ENCODE measurements around the gene CISTR.
"Not testable (repeated sequence)": the region's sequence is repeated elsewhere in the genome, so short reads cannot be mapped to it uniquely, and the experiment has no call there.

The CISTR gene

DNA sequence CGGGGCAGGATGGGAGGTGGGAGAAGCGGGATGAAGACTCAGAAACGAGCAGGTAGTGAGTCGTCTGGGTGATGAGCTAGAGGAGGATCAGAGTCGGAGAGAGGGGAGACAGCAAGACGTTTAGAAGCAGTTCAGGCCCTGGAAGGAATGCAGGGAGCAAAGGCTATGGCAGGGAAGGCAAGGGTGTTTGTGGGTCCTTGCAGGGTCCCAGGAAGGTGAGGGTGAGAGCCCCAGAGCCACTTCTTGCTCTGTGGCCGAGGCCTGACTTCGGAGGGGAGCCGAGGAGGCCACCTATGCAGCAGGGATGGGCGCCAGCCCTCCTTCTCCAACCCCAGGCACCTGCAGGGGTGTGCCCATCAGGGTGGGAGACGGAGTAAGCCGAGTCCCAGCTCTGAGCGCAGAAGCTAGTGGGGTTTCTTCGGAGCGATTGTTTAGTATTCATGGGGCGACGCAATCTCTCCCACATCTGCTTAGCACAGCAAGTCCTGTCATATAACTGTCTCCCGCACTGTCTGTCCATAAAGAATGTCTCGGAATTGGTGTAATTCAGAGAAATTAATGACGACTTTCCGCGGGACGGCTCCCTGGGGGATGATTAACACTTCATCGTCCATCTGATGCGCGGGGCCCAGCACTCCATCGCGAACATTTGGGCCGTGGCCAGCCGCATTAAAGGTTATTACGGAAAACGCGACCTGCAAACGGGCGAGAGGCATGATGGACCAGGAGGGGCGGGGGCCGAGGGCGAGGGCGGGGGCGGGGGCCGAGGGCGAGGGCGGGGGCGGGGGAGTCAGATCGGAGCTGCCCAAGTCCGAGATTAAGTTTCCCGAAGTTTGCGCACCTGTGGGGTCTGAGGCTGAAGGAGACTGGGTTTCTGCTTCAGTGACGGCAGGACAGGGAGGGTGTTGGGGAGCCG is 12.3 kb downstream of the CISTR start:
- no peak for DNase-seq

GRCh38 chr12:53738406-53739213 is 13.2 kb downstream of the CISTR start:
- peak; percentile 12 to 47 for DNase-seq

GRCh38 chr12:53737951-53738405 is 13.8 kb downstream of the CISTR start:
- DNase-seq: no peak

GRCh38 chr12:53737093-53737808 is 14.5 kb downstream of the CISTR start:
- no peak for DNase-seq

- no peak for DNase-seq
Measured at GRCh38 chr12:53736592-53736991, 15.2 kb downstream of the CISTR start.

DNA sequence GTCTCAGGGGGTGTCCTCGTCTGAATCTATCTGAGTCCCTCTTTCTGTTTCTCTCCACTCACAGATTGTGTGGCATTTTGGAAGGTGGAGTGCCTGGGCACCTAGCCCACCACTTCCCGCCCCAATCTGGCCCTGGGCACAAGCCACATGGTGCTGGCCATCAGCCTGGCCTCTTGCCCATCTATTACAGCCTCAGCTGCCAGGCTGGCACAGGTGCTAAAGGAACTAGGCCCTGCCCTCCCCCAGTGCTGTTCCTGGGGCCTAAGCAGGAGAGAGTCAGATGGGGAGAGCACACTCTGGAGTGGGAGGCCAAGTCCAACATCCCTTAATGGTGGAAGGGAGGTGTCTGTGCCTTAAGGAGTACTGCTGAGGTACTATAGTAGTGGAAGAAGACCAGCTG is 16.2 kb downstream of the CISTR start:
- no peak for DNase-seq

DNA sequence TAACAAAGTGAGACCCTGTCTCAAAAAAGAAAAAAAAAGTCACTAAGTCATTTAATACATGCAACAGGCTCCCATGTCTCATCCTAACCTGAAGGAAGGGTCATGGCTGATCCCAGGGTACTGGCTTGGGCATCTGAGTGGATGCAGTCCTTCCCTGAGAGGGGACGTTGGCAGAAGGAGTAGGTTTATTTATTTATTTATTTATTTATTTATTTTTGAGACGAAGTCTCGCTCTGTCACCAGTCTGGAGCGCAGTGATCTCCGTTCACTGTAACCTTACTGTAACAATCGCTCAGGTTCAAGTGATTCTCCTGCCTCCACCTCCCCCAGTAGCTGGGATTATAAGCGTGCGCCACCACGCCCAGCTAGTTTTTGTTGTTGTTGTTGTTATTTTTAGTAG is 17.4 kb downstream of the CISTR start:
- DNase-seq: no peak

- no peak for DNase-seq
Measured at GRCh38 chr12:53733807-53734200, 18.0 kb downstream of the CISTR start.

DNA sequence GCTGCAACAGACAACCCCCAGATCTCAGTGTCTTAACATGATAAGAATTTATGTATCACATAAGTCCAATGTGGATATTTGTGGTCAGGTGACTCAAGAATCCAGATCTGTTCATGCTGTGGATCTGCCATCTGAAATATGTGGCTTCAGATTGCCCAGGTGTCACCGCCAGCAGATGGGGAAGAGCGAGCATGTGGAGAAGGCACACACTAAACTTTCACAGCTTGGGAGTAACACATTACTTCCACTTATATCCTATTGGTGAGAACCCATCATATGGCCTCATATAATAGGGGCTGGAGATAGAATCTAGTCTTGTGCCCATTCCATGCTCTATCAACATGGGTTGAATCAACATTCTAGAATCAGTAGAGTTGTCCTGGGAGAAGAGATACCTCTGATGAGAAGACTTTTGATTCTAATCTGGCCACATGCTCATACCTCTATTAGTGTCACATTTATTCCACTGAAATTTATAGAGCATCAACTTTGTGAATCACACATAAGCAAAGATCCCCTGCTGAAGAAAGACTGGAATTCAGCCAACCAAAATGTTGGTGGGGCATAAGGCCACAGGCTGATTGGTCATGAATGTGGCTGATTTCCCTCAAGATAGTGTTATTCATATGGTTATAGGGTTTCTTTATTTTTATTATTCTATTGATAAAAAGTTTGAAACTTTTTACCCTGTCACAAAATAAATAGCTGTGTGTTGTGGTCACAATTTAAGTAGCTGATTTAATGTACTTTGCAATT is 18.6 kb downstream of the CISTR start:
- no peak for DNase-seq

- no peak for DNase-seq
Measured at GRCh38 chr12:53729644-53730043, 22.1 kb downstream of the CISTR start.

GRCh38 chr12:53728206-53728605 is 23.6 kb downstream of the CISTR start:
- no peak for DNase-seq

GRCh38 chr12:53727310-53728041 is 24.3 kb downstream of the CISTR start, which contains the start of gene CALCOCO1:
CALCOCO1 (minus strand) TSS chr12:53727452; CDS start chr12:53725242, 2,210 bp downstream.
- peak; percentile 96 to 97 for DNase-seq

DNA sequence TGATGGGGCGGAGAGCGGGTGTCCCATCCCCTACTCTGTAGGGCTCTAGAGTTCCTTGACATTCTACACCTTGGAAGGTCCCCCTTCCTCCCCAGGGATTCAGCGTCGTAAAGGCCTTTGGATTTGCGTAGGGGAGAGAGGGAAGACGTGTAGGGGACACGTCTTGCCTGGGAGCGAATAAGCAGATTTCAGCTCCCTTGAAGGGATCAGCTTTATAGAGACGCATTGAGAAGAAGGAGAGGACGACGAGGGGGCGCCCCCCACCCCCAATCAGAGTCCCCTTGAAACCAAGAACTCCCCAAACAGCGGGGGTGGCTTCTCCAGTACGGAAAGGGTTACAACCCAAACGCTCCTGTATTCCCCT is 24.9 kb downstream of the CISTR start:
- DNase-seq: no peak

- DNase-seq: no peak
Measured at GRCh38 chr12:53726341-53726740, 25.4 kb downstream of the CISTR start.

DNA sequence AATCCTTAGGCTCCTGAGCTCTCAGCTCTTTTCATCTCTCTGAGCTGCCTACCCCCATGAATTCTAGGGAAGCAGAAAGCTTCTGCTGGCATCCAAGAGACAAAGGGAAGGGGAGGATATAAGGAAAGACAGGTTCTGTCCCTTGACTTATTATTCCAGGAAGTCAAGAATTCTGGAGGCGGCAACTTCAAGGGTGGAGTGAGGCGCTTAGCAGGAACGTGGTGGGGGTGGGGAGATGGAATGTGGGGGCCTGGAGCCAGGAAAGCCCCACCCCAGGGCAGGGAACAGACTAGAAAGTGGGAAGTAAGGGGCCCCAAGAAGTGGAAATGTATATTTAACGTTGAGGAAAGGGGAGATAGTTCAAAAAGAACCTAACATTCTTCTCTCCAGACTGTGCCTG is 26.0 kb downstream of the CISTR start:
- DNase-seq: no peak

- no peak for DNase-seq
Measured at GRCh38 chr12:53722450-53723041, 29.2 kb downstream of the CISTR start.

- no peak for DNase-seq
Measured at GRCh38 chr12:53720946-53721345, 30.8 kb downstream of the CISTR start.

- DNase-seq: no peak
Measured at GRCh38 chr12:53719649-53720048, 32.1 kb downstream of the CISTR start.

DNA sequence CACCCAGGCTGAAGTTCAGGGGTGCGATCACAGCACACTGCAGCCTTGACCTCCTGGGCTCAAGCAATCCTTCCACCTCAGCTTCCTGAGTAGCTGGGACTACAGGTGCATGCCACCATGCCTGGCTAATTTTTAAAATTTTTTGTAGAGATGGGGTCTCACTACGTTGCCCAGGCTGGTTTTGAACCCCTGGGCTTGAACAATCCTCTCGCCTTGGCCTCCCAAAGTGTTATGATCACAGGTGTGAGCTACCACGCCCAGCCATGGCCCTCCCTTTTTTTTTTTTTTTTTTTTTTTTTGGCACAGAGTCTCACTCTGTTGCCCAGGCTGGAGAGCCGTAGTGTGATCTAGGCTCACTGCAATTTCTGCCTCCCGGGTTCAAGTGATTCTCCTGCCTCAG is 33.2 kb downstream of the CISTR start:
- not testable (repeated sequence) for DNase-seq

DNA sequence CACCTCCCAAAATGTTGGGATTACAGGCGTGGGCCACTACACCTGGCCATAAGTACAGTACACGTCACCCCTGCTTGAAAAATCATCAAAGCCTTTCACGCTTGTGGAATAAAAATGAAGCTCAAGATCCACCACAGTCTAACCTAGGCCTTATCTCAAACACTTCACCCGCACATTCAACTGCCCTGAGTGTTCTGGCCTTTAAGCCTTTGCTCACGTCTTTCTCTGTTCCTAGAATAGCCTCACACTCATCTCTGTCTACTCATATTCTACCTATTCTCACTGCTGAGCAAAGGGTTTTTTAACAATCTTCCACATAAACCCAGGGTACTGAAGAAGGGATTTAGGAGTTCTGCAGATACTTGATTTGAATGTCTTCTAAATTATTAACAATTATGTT is 34.5 kb downstream of the CISTR start:
- DNase-seq: no peak

DNA sequence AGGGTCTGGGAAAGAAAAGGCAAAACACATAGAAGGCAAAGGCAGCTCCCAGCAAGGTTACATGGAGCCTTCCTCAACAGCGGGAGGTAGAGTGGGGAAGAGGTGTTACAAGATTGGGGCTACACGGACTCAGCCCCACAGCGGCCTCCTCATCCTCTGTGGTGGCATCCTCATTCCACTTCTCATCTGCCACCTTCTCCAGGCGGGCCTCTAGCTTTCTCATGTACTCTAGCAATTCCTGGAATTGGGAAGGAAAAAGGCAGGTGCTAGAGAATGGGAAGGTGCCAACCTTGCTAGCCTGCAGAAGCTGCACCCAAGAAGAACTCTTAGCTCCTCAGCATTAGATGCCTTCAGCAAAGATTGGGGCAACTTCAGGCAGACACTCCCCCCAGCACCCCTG is 37.8 kb downstream of the CISTR start:
- no peak for DNase-seq
